HL-60 (cell line): ENCODE data around the gene SUPT20H.
A peak's percentile ranks its signal among the peaks of the same experiment; 100 is the strongest.

Experiments
- DNase-seq, 2 experiments: peaks; one replicate each; pipeline ENCODE4 v3.0.0-alpha.2; 2010 to 2020; ENCODE audit warnings: low read depth in 1 of 2, low spot score in 1 of 2
- H3K27ac ChIP-seq: fragments of 250-450 bp; sonication (Bioruptor Pico); replicated peaks from 2 replicates; pipeline ENCODE4 v1.5.1; 2020; ENCODE audit warnings: mild to moderate bottlenecking, moderate library complexity
- H3K27me3 ChIP-seq: fragments of 250-450 bp; sonication (Bioruptor Pico); 2 replicates; pipeline ENCODE4 v1.5.1; 2021; ENCODE audit warnings: mild to moderate bottlenecking, moderate library complexity; ENCODE audit not compliant: insufficient read depth, poor library complexity, severe bottlenecking
- H3K4me3 ChIP-seq: replicated peaks from 2 replicates; pipeline ENCODE4 v1.5.1; 2011; ENCODE audit warnings: mild to moderate bottlenecking, control low read depth, low read length; ENCODE audit not compliant: insufficient read depth
- GABPA ChIP-seq: IDR thresholded peaks from 2 replicates; pipeline ENCODE4 v1.6.1; 2012; ENCODE audit warnings: low read depth
- POLR2AphosphoS5 ChIP-seq: IDR thresholded peaks from 2 replicates; pipeline ENCODE4 v1.6.1; 2012; ENCODE audit warnings: low read depth
- SPI1 ChIP-seq: IDR thresholded peaks from 2 replicates; pipeline ENCODE4 v1.6.1; 2012; ENCODE audit warnings: low read depth, mild to moderate bottlenecking, borderline replicate concordance
- TF ChIP-seq, protein P1 (sequence below): IDR thresholded peaks from one replicate; pipeline ENCODE4 v1.5.1; 2011; ENCODE audit warnings: low read length, control low read depth, inconsistent platforms; ENCODE audit not compliant: insufficient read depth
- TF ChIP-seq, protein P2 (sequence below): IDR thresholded peaks from 2 replicates; pipeline ENCODE4 v1.6.1; 2012; ENCODE audit warnings: low read depth; ENCODE audit not compliant: insufficient replicate concordance

SUPT20H gene

GRCh38 chr13:36975172-36975571 lies 84.3 kb downstream of the SUPT20H start:
- DNase-seq, result no peak
- H3K4me3 ChIP-seq, result no peak overlapping the region
- no peak for TF ChIP-seq GABPA
- TF ChIP-seq SPI1, result no peak
- TF ChIP-seq, protein P1, sequence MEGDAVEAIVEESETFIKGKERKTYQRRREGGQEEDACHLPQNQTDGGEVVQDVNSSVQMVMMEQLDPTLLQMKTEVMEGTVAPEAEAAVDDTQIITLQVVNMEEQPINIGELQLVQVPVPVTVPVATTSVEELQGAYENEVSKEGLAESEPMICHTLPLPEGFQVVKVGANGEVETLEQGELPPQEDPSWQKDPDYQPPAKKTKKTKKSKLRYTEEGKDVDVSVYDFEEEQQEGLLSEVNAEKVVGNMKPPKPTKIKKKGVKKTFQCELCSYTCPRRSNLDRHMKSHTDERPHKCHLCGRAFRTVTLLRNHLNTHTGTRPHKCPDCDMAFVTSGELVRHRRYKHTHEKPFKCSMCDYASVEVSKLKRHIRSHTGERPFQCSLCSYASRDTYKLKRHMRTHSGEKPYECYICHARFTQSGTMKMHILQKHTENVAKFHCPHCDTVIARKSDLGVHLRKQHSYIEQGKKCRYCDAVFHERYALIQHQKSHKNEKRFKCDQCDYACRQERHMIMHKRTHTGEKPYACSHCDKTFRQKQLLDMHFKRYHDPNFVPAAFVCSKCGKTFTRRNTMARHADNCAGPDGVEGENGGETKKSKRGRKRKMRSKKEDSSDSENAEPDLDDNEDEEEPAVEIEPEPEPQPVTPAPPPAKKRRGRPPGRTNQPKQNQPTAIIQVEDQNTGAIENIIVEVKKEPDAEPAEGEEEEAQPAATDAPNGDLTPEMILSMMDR, result no peak
- no peak for TF ChIP-seq POLR2AphosphoS5
- TF ChIP-seq, protein P2, sequence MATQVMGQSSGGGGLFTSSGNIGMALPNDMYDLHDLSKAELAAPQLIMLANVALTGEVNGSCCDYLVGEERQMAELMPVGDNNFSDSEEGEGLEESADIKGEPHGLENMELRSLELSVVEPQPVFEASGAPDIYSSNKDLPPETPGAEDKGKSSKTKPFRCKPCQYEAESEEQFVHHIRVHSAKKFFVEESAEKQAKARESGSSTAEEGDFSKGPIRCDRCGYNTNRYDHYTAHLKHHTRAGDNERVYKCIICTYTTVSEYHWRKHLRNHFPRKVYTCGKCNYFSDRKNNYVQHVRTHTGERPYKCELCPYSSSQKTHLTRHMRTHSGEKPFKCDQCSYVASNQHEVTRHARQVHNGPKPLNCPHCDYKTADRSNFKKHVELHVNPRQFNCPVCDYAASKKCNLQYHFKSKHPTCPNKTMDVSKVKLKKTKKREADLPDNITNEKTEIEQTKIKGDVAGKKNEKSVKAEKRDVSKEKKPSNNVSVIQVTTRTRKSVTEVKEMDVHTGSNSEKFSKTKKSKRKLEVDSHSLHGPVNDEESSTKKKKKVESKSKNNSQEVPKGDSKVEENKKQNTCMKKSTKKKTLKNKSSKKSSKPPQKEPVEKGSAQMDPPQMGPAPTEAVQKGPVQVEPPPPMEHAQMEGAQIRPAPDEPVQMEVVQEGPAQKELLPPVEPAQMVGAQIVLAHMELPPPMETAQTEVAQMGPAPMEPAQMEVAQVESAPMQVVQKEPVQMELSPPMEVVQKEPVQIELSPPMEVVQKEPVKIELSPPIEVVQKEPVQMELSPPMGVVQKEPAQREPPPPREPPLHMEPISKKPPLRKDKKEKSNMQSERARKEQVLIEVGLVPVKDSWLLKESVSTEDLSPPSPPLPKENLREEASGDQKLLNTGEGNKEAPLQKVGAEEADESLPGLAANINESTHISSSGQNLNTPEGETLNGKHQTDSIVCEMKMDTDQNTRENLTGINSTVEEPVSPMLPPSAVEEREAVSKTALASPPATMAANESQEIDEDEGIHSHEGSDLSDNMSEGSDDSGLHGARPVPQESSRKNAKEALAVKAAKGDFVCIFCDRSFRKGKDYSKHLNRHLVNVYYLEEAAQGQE, result no peak

DNA sequence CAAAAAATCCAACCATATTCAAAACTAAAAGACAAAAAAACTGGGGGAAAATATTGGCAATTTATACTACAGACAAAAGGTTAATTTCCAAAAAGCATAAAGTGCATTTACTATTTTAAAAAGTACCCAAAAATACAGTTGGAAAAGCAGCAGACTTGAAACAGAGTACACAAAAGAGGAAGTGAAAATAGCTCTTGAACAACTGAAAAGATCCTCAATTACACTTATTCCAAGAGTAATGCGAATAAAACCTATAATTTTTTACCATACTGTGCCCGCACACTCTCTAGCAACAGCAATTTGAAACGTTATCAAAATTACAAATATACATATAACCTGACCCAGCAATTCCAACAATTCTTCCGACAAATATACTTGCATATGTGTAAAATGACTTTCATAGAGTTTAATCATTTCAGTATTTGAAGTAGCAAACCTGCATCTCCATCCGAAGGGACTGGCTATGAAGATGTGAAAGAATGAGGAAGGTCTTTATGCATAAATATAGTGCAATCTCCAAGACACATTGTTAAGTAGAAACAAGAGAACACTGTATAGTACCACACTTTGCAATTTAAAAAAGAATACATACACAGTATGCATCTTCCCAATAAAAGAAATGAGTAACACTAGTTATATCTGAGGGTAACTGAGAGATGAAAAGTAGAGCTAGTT lies 85.7 kb downstream of the SUPT20H start:
- Histone ChIP-seq H3K27ac (peak overlapping the region; percentile 20; the same call in 1 of the 2 replicates), H3K27me3 (no peaks in the 10 kb centered on the region), H3K4me3 (no peak overlapping the region)
- DNase-seq, result no peak
- TF ChIP-seq, protein P2, result no peak
- TF ChIP-seq, protein P1, result no peak
- TF ChIP-seq GABPA (no peak), POLR2AphosphoS5 (no peak), SPI1 (peak; percentile 96)

More at GRCh38 chr13:36975172-36975571, 84.3 kb downstream of the SUPT20H start:
- no peaks in the 10 kb centered on the region for H3K27me3 ChIP-seq
- H3K27ac ChIP-seq, result no peak overlapping the region

GRCh38 chr13:36973009-36973408 lies 86.5 kb downstream of the SUPT20H start:
- no peak overlapping the region for H3K27ac ChIP-seq

More at GRCh38 chr13:36973009-36973408, 86.5 kb downstream of the SUPT20H start:
- Histone ChIP-seq H3K4me3 (no peak overlapping the region), H3K27me3 (no peaks in the 10 kb centered on the region)
- DNase-seq, result no peak
- TF ChIP-seq, protein P1, result no peak
- TF ChIP-seq GABPA (no peak), SPI1 (no peak), POLR2AphosphoS5 (no peak)
- TF ChIP-seq, protein P2, result no peak
